PC-3 (cell line): ENCODE data around the gene ABCG4. TPM values are rescaled to one million over a fixed set of nuclear protein-coding genes. Genes with fewer than 3 reads are reported as not detected.

Experiments
- ATAC-seq: fragments of 200-7000 bp; cut with Tn5 transposase; 2 replicates; pipeline ENCODE4 v1.9.1; 2020; ENCODE audit warnings: mild to moderate bottlenecking, moderate library complexity
- BruUV-seq: library from RNA; stranded (reverse); fragments of 400-500 nt; replicated peaks from 2 replicates; lab custom pipeline; 2021; lab: Mats Ljungman, UMichigan
- CTCF ChIA-PET: fragments of 300-600 bp; sonication (Branson Sonifier 250); formaldehyde crosslinking; loops from one replicate; lab custom pipeline; 2022; ENCODE audit warnings: antibody characterized with exemption; lab: Charles Lee
- POLR2A ChIA-PET: fragments of 300-600 bp; sonication (Branson Sonifier 250); formaldehyde crosslinking; loops from one replicate; lab custom pipeline; 2022; ENCODE audit warnings: antibody characterized with exemption; ENCODE audit not compliant: unreplicated experiment; lab: Charles Lee
- DNase-seq: peaks from one replicate; pipeline ENCODE4 v3.0.0-alpha.2; 2015
- H2AFZ ChIP-seq: fragments of 300-600 bp; sonication (generic); 2 replicates; pipeline ENCODE4 v1.6.0; 2016; ENCODE audit warnings: antibody characterized with exemption, low read length
- H3F3A ChIP-seq: fragments of 300-600 bp; sonication (generic); one replicate; pipeline ENCODE4 v1.6.0; 2017; ENCODE audit warnings: antibody characterized with exemption, low read length, control low read depth, mild to moderate bottlenecking; ENCODE audit not compliant: unreplicated experiment
- H3K27ac ChIP-seq: fragments of 300-600 bp; sonication (generic); 2 replicates; pipeline ENCODE4 v1.5.1; 2016; ENCODE audit warnings: mild to moderate bottlenecking, low read length
- H3K27me3 ChIP-seq: fragments of 300-600 bp; sonication (generic); 2 replicates; pipeline ENCODE4 v1.6.1; 2016; ENCODE audit warnings: low read length, mixed read lengths
- H3K36me3 ChIP-seq: fragments of 300-600 bp; sonication (generic); 2 replicates; pipeline ENCODE4 v1.6.1; 2016; ENCODE audit warnings: low read depth, mixed run types, low read length, mixed read lengths
- H3K4me1 ChIP-seq: fragments of 300-600 bp; sonication (generic); 2 replicates; pipeline ENCODE4 v1.5.1; 2016; ENCODE audit warnings: low read length; ENCODE audit not compliant: insufficient read depth
- H3K4me2 ChIP-seq: fragments of 300-600 bp; sonication (generic); 2 replicates; pipeline ENCODE4 v1.6.0; 2016; ENCODE audit warnings: low read length
- H3K4me3 ChIP-seq: fragments of 300-600 bp; sonication (generic); 2 replicates; pipeline ENCODE4 v1.5.1; 2016; ENCODE audit warnings: mild to moderate bottlenecking, low read length, mixed read lengths
- H3K79me2 ChIP-seq: fragments of 300-600 bp; sonication (generic); 2 replicates; pipeline ENCODE4 v1.6.1; 2017; ENCODE audit warnings: low read length, mixed read lengths
- H3K9ac ChIP-seq: fragments of 300-600 bp; sonication (generic); 2 replicates; pipeline ENCODE4 v1.6.0; 2016; ENCODE audit warnings: mild to moderate bottlenecking, low read length
- H3K9me2 ChIP-seq: fragments of 300-600 bp; sonication (generic); replicated peaks from 2 replicates; pipeline ENCODE4 v1.6.1; 2016; ENCODE audit warnings: mixed run types, low read length, mixed read lengths
- H3K9me3 ChIP-seq: fragments of 300-600 bp; sonication (generic); 2 replicates; pipeline ENCODE4 v1.6.1; 2016; ENCODE audit warnings: low read length, mixed read lengths
- H4K20me1 ChIP-seq: fragments of 300-600 bp; sonication (generic); 2 replicates; pipeline ENCODE4 v1.6.1; 2016; ENCODE audit warnings: low read length, mixed read lengths
- CTCF ChIP-seq: fragments of 300-600 bp; sonication (generic); conservative IDR thresholded peaks from 2 replicates; pipeline ENCODE4 v1.5.1; 2017; ENCODE audit warnings: antibody characterized with exemption, low read depth, mild to moderate bottlenecking, low read length
- EZH2 ChIP-seq: fragments of 300-600 bp; sonication (generic); IDR thresholded peaks from one replicate; pipeline ENCODE4 v1.6.1; 2017; ENCODE audit warnings: antibody characterized with exemption, mild to moderate bottlenecking, low read length; ENCODE audit not compliant: unreplicated experiment
- EZH2phosphoT487 ChIP-seq: fragments of 300-600 bp; sonication (generic); IDR thresholded peaks from 2 replicates; pipeline ENCODE4 v1.6.1; 2018; ENCODE audit warnings: mild to moderate bottlenecking, antibody characterized with exemption, low read length, borderline replicate concordance
- intact Hi-C: fragments of 100-400 bp; cut with micrococcal nuclease; formaldehyde crosslinking; loops from 2 replicates; pipeline ENCODE4 v1.9.0; 2023
- total RNA-seq: library from RNA; depleted of rRNA; stranded (reverse); fragments of >200 nt; gene quantifications from 2 replicates; pipeline ENCODE4 v1.2.3, GENCODE V29; 2014

ABCG4 gene
- total RNA-seq, 1 experiment from 2014 or later = 0.15 TPM

GRCh38 chr11:119145551-119145950 is 3.3 kb upstream of the ABCG4 start:
- DNase-seq = no peak
- Histone ChIP-seq H3K9me3 (no peaks in the 10 kb centered on the region), H3F3A (no peaks in the 10 kb centered on the region), H3K4me1 (0 out of 2 replicates have a peak, but pooled peaks cover 3% of the 10 kb centered on the region), H2AFZ (no peak overlapping the region), H4K20me1 (no peaks in the 10 kb centered on the region), H3K27me3 (no peaks in the 10 kb centered on the region), H3K79me2 (no peaks in the 10 kb centered on the region), H3K4me3 (no peak overlapping the region), H3K27ac (no peak overlapping the region), H3K9me2 (no peaks in the 10 kb centered on the region), H3K36me3 (no peaks in the 10 kb centered on the region), H3K9ac (no peak overlapping the region), H3K4me2 (no peak overlapping the region)
- ChIA-PET POLR2A (interaction anchor here (0.6 to 0.7 kb wide), 2 partner anchors 24 to 216 kb away, joined by 3 to 4 read pairs; no protein-coding TSS in a partner anchor), CTCF (no interaction called here)
- TF ChIP-seq EZH2 = no peak
- no peak for TF ChIP-seq EZH2phosphoT487
- no peak for TF ChIP-seq CTCF
- no TSS peak for BruUV-seq
- intact Hi-C loops = loop anchor here (1.0 to 10.0 kb wide), 2 partner anchors 52 to 149 kb away; no protein-coding TSS in a partner anchor
- ATAC-seq = no peak

- Histone ChIP-seq H3K79me2 (no peaks in the 10 kb centered on the region), H3K4me2 (no peak overlapping the region), H3F3A (no peaks in the 10 kb centered on the region), H3K27ac (no peak overlapping the region), H3K27me3 (no peaks in the 10 kb centered on the region), H3K4me3 (no peak overlapping the region), H3K9me2 (no peaks in the 10 kb centered on the region), H3K9ac (no peak overlapping the region), H3K36me3 (no peaks in the 10 kb centered on the region), H2AFZ (no peak overlapping the region), H4K20me1 (no peaks in the 10 kb centered on the region), H3K4me1 (0 out of 2 replicates have a peak, but pooled peaks cover 3% of the 10 kb centered on the region), H3K9me3 (no peaks in the 10 kb centered on the region)
- no peak for DNase-seq
- no TSS peak for BruUV-seq
- ChIA-PET CTCF (no interaction called here), POLR2A (no interaction called here)
- TF ChIP-seq EZH2 (no peak), CTCF (no peak), EZH2phosphoT487 (no peak)
- ATAC-seq = no peak
- intact Hi-C loops = loop anchor here (10.0 kb wide), 1 partner anchor 147 kb away; no protein-coding TSS in a partner anchor
Observed at GRCh38 chr11:119147604-119148333, 1.1 kb upstream of the ABCG4 start.

- ATAC-seq = no peak; the same call in 1 of the 2 replicates
Observed at GRCh38 chr11:119148720-119149017, 183 bp upstream of the ABCG4 start.

More at GRCh38 chr11:119148720-119149017, 183 bp upstream of the ABCG4 start:
- no peaks in the 10 kb centered on the region for H3K36me3 ChIP-seq
- no peaks in the 10 kb centered on the region for H3K9me3 ChIP-seq
- H3F3A ChIP-seq = no peaks in the 10 kb centered on the region
- BruUV-seq = no TSS peak
- intact Hi-C loops = loop anchor here (10.0 kb wide), 1 partner anchor 146 kb away; no protein-coding TSS in a partner anchor
- no peaks in the 10 kb centered on the region for H3K9me2 ChIP-seq
- peak overlapping the region; percentile 99 for H3K4me2 ChIP-seq
- TF ChIP-seq EZH2 = no peak
- TF ChIP-seq EZH2phosphoT487 = no peak
- TF ChIP-seq CTCF = no peak
- no peaks in the 10 kb centered on the region for H3K79me2 ChIP-seq
- POLR2A ChIA-PET = interaction anchor here (0.5 kb wide), 1 partner anchor 47 kb away, joined by 7 read pairs; the partner anchor contains the start of gene DPAGT1
- no peak for DNase-seq
- H3K4me3 ChIP-seq = peak overlapping the region; percentile 82
- H3K27me3 ChIP-seq = no peaks in the 10 kb centered on the region
- H4K20me1 ChIP-seq = no peaks in the 10 kb centered on the region
- peak overlapping the region; percentile 99 for H2AFZ ChIP-seq
- no peak overlapping the region; the same call in 1 of the 2 replicates for H3K9ac ChIP-seq
- CTCF ChIA-PET = no interaction called here
- H3K4me1 ChIP-seq = 0 out of 2 replicates have a peak, but pooled peaks cover 3% of the 10 kb centered on the region
- no peak overlapping the region for H3K27ac ChIP-seq
